ENCODE results near the gene C7. TPM values are rescaled to one million over a fixed set of nuclear protein-coding genes. Genes with fewer than 3 reads are reported as not detected.

C7 gene
- polyA plus RNA-seq, 1 experiment, result 0.28 TPM

DNA sequence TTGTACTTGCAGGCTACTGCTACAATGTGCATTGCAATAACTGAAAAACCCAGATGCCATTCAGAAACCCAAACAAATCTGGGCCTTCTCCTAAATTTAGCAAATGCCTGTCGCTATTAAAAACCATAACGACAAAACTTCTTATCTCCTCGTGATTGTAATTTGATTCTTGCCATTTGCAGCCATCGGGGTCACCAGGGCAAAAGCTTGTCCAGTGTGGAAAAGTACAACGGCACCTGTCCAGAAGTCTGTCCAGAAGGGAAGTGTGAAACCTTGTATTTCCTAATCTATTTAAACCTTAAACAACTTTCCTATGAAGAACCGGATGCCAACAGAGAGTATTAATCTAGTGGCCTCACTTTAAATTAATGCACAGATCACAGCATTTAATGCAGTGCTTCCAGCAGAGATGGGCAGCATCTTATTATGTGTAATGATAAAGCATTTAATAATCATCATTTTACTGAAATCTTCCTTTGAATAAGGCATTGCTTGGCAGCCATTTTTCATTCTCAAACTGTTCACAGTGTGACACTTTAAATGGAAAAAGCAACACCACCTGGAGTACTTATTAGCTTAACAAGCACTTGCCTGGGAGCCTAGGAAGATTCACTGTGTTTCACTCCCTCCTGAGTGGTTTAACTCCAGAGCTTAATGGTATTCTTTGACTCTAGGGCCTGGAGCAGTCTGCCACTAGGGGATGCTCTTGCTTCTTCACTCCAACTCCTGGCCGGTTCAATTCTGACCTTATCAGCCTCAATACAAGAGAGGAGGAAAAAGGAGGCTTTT, 4.9 kb upstream of the C7 start:
- peak; percentile 99 for TF ChIP-seq CTCF (IDR thresholded peaks at IDR 0.05; ENCODE audit: insufficient read depth, low read depth, low read length)
- peak; percentile 19 for DNase-seq (ENCODE audit: low read depth)
- H3K27me3 ChIP-seq (ENCODE audit: control insufficient read depth, insufficient read depth, low read length), result no peaks in the 10 kb centered on the region
- H3K4me3 ChIP-seq (ENCODE audit: low read depth, low read length), result no peak overlapping the region
- ChIA-PET POLR2A (no interaction called here), CTCF (interaction anchor here (0.6 to 2.6 kb wide), 29 partner anchors 9 to 939 kb away, joined by 3 to 16 read pairs (median 3); no protein-coding TSS in a partner anchor)
- H3K36me3 ChIP-seq (ENCODE audit: control insufficient read depth, insufficient read depth, low read length), result no peaks in the 10 kb centered on the region

GRCh38 chr5:40904994-40905306, 4.3 kb upstream of the C7 start:
- CTCF ChIA-PET, result interaction anchor here (0.6 to 2.6 kb wide), 25 partner anchors 8 to 938 kb away, joined by 3 to 16 read pairs (median 3); no protein-coding TSS in a partner anchor
- no peak for TF ChIP-seq CTCF (IDR thresholded peaks at IDR 0.05; ENCODE audit: insufficient read depth, low read depth, low read length)
- no peak overlapping the region for H3K4me3 ChIP-seq (ENCODE audit: low read depth, low read length)
- no peaks in the 10 kb centered on the region for H3K36me3 ChIP-seq (ENCODE audit: control insufficient read depth, insufficient read depth, low read length)
- no peak for DNase-seq (ENCODE audit: low read depth)
- no peaks in the 10 kb centered on the region for H3K27me3 ChIP-seq (ENCODE audit: control insufficient read depth, insufficient read depth, low read length)
- POLR2A ChIA-PET, result interaction anchor here (0.6 kb wide), 1 partner anchor 274 kb away, joined by 13 read pairs; no protein-coding TSS in a partner anchor

DNA sequence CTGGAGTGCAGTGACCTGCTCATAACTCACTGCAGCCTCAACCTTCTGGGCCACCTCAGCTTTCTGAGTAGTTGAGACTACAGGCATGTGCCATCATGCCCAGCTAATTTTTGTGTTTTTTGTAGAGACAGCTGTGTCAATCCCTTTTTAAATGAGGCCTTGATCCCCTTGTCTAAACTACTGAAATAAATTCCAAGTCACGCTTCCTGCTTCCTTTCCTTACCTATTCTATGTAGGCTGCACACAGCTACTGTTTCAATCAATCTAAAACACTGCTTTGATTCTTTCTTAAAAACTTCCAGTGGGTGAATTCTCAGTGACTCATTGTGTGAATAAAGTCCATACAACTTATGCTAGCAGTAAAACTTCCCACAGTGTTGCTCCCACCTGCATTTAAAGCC, 2.9 kb upstream of the C7 start:
- ChIA-PET CTCF (interaction anchor here (1.0 to 2.1 kb wide), 2 partner anchors 13 to 43 kb away, joined by 3 to 6 read pairs; no protein-coding TSS in a partner anchor), POLR2A (no interaction called here)
- H3K27me3 ChIP-seq (ENCODE audit: control insufficient read depth, insufficient read depth, low read length), result no peaks in the 10 kb centered on the region
- no peak for DNase-seq (ENCODE audit: low read depth)
- TF ChIP-seq CTCF (IDR thresholded peaks at IDR 0.05; ENCODE audit: insufficient read depth, low read depth, low read length), result no peak
- H3K4me3 ChIP-seq (ENCODE audit: low read depth, low read length), result no peak overlapping the region
- H3K36me3 ChIP-seq (ENCODE audit: control insufficient read depth, insufficient read depth, low read length), result no peaks in the 10 kb centered on the region

GRCh38 chr5:40909723-40910122, 426 bp downstream of the C7 start:
- no peak overlapping the region for H3K4me3 ChIP-seq (ENCODE audit: low read depth, low read length)
- no peak for DNase-seq (ENCODE audit: low read depth)
- no peaks in the 10 kb centered on the region for H3K36me3 ChIP-seq (ENCODE audit: control insufficient read depth, insufficient read depth, low read length)
- no peaks in the 10 kb centered on the region for H3K27me3 ChIP-seq (ENCODE audit: control insufficient read depth, insufficient read depth, low read length)
- CTCF ChIA-PET, result interaction anchor here (0.6 kb wide), 1 partner anchor 73 kb away, joined by 3 read pairs; no protein-coding TSS in a partner anchor
- no peak for TF ChIP-seq CTCF (IDR thresholded peaks at IDR 0.05; ENCODE audit: insufficient read depth, low read depth, low read length)
- POLR2A ChIA-PET, result interaction anchor here (0.6 kb wide), 1 partner anchor 151 kb away, joined by 3 read pairs; no protein-coding TSS in a partner anchor

- no peak for TF ChIP-seq CTCF (IDR thresholded peaks at IDR 0.05; ENCODE audit: insufficient read depth, low read depth, low read length)
- ChIA-PET CTCF (interaction anchor here (0.6 kb wide), 1 partner anchor 199 kb away, joined by 3 read pairs; no protein-coding TSS in a partner anchor), POLR2A (no interaction called here)
- DNase-seq (ENCODE audit: low read depth), result no peak
- H3K4me3 ChIP-seq (ENCODE audit: low read depth, low read length), result no peak overlapping the region
- no peaks in the 10 kb centered on the region for H3K36me3 ChIP-seq (ENCODE audit: control insufficient read depth, insufficient read depth, low read length)
- no peaks in the 10 kb centered on the region for H3K27me3 ChIP-seq (ENCODE audit: control insufficient read depth, insufficient read depth, low read length)
Observed at GRCh38 chr5:40911266-40911665, 2.0 kb downstream of the C7 start.
